GM21619 (cell line): ENCODE data around the gene GCHFR.

Experiments
- ATAC-seq: cut with Tn5 transposase; IDR thresholded peaks from one replicate; pipeline ENCODE4 v1.9.1; 2021; ENCODE audit not compliant: unreplicated experiment

Gene GCHFR

DNA sequence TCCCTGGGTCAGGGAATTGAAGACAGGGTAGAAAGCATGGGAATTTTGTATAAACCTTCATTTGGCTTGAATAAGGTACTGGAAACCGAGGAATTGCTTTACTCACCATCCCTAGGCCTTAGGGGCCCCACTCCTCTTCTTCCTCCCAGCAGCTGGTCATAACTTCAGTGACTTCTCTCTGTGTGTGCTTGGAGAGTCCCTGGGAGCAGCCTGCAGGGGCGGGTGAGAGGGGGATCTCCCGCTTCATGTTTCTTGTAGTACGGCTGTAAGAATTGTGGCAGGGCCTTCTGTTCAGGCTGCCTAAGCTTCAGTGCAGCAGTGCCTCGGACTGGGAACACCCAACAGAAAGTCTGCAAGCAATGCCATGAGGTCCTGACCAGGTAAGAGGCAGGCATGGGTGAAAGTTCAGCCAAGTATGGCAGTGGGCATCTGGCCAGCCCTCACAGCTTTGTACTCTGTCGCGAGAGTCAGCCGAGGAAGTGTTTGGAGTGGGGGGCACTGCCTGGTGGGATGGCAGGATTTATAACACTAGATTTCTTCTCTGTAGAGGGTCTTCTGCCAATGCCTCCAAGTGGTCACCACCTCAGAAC, 45.1 kb downstream of the GCHFR start:
- ATAC-seq, result no peak

DNA sequence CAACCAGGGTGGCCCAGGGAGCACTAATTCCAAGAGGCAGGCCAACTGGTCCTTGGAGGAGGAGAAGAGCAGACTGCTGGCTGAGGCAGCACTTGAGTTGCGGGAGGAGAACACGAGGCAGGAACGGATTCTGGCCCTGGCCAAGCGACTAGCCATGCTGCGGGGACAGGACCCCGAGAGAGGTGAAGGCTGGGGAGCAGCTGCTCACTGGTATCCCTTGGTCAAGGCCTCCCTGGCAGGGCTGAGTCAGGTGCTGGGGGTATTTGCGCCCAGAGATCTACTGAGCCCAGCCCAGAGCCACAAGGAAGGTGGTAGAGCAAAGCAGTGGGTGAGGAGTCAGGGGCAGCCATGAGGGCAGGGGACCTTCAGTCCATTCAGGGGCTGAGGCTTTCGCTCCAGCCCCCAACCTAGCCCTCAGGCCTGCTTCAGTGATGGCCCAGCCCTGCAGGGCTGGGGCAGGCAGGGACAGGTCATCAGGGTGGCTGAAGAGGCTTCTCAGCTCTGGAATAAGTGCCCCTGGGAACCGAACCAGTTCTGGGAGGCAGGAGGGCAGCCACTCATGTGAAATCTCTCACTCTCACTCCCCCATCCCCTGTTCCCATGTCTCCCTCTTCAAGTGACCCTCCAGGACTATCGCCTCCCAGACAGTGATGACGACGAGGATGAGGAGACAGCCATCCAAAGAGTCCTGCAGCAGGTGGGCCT, 49.0 kb downstream of the GCHFR start:
- ATAC-seq, result no peak

GRCh38 chr15:40815042-40815698, 51.3 kb downstream of the GCHFR start:
- ATAC-seq, result no peak
